Measurements from ENCODE around the gene RNF182.

- TF ChIP-seq CTCF (conservative IDR thresholded peaks at IDR 0.05 in 1 of 2, IDR thresholded peaks at IDR 0.05 in 1 of 2; ENCODE audit: extremely low read depth in 1 of 2, insufficient read depth in 1 of 2, low read depth in 1 of 2, low read length in 2 of 2) (no peak), EZH2 (IDR thresholded peaks at IDR 0.05; ENCODE audit: borderline replicate concordance, low read length) (no peak)
Measured at GRCh38 chr6:13988049-13988738, 63.4 kb downstream of the RNF182 start.

Data from mammary epithelial cell (primary cell).